UCSD-AML1 (cell line): Measurements from ENCODE around the gene NR4A1.

Source experiments
- DNase-seq: peaks from one replicate; lab custom pipeline; 2025; ENCODE audit not compliant: unreplicated experiment; lab: John Stamatoyannopoulos, UW

The NR4A1 gene

DNA sequence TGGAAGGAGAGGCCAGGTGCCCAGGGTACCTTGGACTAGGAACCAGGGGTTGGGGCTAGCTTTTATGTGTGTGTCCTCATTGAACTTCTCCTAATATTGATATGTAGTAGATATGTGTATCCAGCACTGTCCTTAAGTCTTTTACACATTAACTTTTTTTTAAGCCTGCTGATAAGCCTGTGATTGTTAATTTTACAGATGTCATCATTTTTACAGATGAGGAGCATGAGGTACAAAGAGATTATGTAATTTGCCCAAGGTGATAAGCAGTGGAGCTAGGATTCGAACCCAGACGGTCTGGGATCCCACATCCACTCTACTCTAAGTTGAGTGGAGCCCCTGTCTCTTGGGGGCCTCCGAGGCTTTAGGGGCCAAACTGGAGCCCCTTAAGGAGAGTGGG, 10.2 kb upstream of the NR4A1 start:
- DNase-seq: no peak

- DNase-seq: peak; percentile 52
Measured at GRCh38 chr12:52041695-52042123, 9.5 kb upstream of the NR4A1 start.

- no peak for DNase-seq
Measured at GRCh38 chr12:52042706-52043385, 8.4 kb upstream of the NR4A1 start.

DNA sequence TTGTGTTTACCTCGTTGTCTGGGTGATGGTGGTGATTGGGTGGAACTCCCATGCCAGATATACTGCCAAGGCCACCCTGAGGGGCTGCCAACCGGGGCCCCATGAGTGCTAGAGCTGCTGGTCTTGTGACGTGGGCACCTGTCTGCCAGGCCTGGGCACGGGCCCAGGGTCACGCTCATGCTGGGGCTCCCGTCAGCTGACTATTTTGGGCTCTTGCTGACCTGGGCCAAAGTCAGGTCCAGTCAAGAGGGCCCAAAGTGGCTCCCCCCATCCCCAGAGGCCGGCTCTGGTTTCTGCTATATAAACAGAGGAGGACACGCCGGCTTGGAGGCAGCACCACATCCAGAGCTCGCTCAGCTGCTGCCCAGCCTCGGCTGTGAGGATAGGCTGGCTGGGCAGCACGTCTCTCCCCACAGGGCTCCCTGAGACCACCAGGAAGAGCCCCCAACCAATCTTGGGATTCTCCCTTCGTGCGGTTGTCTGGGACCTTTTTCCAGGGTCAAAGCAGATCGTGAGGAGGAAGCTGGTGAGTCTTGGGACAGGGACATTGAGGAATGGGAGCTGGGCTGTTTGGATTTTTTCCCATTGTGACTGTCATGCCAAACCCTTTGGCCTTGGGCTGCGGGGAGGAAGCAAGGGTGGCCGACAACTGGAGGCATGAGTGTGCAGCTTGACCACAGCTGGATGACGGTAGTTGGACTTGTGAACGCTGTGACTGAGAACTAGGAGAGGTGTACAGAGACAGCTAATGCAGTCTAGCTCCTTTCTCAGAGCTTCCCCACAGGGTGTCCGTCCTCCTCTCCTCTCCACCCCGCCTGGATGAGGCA, 7.6 kb upstream of the NR4A1 start:
- no peak for DNase-seq

- no peak for DNase-seq
Measured at GRCh38 chr12:52044292-52044983, 6.8 kb upstream of the NR4A1 start.

- DNase-seq: peak; percentile 61
Measured at GRCh38 chr12:52045794-52046199, 5.4 kb upstream of the NR4A1 start.

DNA sequence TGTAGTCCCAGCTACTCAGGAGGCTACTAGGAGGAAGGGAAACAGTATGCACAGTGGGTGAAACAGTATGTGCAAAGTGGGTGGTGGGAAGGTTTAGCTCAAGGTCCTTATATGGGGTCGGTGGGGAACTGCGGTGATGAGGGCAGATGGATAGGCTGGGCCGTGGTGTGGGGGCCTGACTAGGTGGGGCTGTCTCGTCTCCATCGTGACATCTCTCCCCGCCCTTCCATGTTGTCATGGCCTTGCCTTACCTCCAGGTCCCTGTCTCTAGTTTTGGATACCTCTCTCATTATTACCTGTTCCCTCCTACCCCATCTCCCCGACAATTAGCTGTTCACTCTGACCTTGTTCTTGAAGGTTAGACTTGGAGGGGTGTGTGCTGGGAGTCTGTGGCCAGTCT, 4.4 kb upstream of the NR4A1 start:
- DNase-seq: no peak

DNA sequence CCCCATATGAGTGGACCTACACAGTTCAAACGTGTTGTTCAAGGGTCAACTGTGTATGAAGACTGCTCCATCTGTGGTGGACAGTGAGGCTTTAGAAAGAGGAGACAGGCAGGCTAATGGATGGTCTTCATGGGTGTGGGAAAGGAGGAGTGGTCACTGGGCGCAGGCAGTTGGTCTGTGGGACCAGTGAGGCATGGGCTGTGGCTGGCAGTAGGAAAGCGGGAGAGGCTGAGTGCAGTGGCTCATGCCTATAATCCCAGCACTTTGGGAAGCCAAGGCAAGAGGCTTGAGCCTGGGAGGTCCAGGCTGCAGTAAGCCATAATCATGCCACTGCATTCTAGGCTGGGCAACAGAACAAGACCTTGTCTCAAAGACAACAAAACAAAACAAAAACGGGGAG, 2.0 kb upstream of the NR4A1 start:
- DNase-seq: no peak

DNA sequence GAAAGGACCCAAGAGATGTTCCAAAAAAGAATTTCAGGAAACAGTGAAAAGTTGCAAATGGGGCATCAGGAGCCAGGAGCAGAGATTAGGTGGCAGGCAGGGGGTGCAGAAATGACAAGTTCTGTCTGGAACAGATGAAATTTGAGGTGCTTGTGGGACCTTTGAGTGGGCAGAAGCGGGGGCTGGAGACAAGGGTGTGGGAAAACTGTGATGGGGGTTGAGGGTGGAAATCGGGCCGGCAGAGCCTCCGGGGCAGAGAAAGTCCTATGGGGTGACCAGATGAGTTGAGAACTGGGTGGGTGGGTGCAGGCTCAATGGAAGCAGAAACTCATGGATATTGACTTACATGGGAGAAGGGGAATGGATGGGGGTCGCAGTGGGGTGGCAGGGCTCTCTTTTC, 1.6 kb upstream of the NR4A1 start:
- no peak for DNase-seq

- DNase-seq: no peak
Measured at GRCh38 chr12:52050116-52050757, 1.0 kb upstream of the NR4A1 start.

DNA sequence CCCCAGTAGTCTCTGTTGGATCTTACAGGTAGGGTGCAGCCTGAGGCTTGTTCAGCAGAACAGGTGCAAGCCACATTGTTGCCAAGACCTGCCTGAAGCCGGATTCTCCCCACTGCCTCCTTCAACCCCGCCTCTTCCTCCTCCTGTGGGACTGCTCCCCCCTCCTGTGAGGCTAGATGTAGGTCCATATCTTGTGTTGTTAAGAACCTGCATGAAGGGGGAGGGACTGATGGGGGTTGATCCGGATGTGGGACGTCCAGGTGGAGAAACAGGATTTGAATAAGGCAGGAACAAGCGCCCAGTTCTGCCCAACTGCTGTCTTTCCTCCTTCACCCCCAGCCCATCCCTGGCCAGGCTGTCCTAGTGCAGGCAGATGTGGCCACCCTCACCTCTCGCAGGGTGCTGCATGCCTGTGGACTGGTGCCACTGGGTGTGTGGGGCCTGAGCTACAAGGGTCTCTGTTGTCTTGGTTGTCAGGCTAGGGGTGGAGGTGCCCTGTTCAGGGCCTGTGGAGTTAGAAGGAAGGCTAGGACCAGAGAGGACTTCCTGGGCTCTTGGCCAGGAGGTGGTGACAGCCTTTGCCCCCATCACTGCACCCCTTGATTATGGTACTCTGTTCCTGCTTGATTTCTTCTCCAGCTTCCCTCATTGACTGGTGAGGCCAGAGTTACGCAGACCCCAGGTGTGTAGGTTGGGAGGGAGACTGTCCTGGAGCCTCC, 1.4 kb downstream of the NR4A1 start:
- DNase-seq: no peak

DNA sequence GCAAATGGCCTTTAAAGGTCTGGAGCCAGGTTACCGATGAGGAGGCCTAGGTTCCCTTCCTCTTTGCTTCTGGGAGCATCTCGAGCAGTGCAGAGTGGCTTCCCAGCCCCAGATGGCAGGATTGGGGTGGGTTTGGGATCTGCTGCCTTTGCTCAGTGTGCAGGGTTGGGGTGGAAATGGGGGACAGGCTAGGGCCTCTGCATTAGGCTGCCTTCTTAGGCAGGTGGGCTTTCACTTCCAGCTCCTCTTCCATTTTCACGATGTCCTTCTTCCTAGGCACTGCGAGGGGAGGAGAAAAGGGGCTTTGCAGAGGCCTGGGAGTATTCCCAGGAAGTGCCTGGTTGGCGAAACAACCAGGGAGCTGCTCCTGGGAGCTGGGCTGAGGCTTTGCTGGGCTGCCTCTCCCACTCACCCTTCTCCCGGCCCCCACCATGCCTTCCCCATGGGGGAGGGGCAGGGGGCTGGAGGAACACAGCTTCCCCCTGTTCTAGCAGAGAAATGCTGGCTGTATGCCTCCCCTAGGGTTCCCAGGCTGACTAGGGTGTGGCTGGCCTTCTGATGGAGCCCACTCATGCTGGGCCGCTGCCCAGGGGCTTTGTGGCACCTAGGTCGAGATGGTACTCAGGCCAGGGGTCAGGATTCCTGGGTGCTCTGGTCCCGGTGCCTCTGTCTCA, 2.4 kb downstream of the NR4A1 start:
- no peak for DNase-seq

DNA sequence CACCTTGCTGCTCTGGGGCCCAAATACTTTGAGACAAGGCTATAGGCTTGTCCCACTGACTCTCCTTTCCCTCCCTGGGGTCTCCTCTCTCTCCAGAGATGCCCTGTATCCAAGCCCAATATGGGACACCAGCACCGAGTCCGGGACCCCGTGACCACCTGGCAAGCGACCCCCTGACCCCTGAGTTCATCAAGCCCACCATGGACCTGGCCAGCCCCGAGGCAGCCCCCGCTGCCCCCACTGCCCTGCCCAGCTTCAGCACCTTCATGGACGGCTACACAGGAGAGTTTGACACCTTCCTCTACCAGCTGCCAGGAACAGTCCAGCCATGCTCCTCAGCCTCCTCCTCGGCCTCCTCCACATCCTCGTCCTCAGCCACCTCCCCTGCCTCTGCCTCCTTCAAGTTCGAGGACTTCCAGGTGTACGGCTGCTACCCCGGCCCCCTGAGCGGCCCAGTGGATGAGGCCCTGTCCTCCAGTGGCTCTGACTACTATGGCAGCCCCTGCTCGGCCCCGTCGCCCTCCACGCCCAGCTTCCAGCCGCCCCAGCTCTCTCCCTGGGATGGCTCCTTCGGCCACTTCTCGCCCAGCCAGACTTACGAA, 3.1 kb downstream of the NR4A1 start:
- DNase-seq: no peak

GRCh38 chr12:52054833-52055730, 3.8 kb downstream of the NR4A1 start:
- no peak for DNase-seq

GRCh38 chr12:52055731-52056711, 4.8 kb downstream of the NR4A1 start:
- no peak for DNase-seq

DNA sequence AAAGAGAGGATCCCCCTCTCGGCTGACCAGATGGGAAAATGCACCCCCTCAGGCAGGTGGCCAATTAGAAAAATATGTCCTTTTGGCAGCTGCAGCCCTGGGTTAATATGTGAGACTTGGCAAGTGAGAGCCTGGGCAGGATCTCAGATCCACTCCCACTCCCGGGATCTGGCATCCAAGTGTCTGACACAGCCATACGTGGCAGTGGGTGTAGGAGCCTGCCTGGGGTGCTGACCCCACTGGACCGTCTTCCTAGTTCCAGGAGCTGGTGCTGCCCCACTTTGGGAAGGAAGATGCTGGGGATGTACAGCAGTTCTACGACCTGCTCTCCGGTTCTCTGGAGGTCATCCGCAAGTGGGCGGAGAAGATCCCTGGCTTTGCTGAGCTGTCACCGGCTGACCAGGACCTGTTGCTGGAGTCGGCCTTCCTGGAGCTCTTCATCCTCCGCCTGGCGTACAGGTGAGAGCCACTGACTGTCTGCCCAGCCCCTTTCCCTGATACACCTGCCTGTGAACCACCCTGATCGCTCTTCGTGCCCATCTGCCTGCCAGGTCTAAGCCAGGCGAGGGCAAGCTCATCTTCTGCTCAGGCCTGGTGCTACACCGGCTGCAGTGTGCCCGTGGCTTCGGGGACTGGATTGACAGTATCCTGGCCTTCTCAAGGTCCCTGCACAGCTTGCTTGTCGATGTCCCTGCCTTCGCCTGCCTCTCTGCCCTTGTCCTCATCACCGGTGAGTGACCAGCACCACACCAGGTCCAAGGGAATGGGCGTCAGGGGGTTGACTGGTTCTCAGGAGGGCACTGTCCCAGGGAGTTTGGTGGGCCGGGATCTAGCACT, 5.8 kb downstream of the NR4A1 start:
- no peak for DNase-seq
